Peyer's patch (tissue), 4 donors: ENCODE results near the gene ARPIN. TPM values are rescaled to one million over a fixed set of nuclear protein-coding genes. Genes with fewer than 3 reads are reported as not detected.
"Not testable (repeated sequence)": the region's sequence is repeated elsewhere in the genome, so short reads cannot be mapped to it uniquely, and the experiment has no call there.

Experiments
- DNase-seq, 3 donors: peaks; one replicate each; pipeline ENCODE4 v3.0.0-alpha.2; 2017 to 2019
- H3K27ac ChIP-seq, 4 donors: fragments of 200-600 bp; sonication (generic); one replicate each; pipeline ENCODE4 v1.5.1; 2016 to 2019
- H3K27me3 ChIP-seq, 2 donors: fragments of 200-600 bp; sonication (generic); one replicate each; pipeline ENCODE4 v1.5.1; 2019
- H3K36me3 ChIP-seq, 3 donors: fragments of 200-600 bp; sonication (generic); one replicate each; pipeline ENCODE4 v1.5.1; 2016 to 2019
- H3K4me1 ChIP-seq, 4 donors: fragments of 200-600 bp; sonication (generic); one replicate each; pipeline ENCODE4 v1.5.1; 2016 to 2019
- H3K4me3 ChIP-seq, 4 donors: fragments of 200-600 bp; sonication (generic); 1 replicate in 3 of 4; 2 replicates in 1 of 4; pipeline ENCODE4 v1.5.1; 2016 to 2019; ENCODE audit warnings: mild to moderate bottlenecking in 1 of 4
- H3K9me3 ChIP-seq, 4 donors: fragments of 200-600 bp; sonication (generic); one replicate each; pipeline ENCODE4 v1.5.1; 2016 to 2019; ENCODE audit warnings: mild to moderate bottlenecking in 1 of 4
- CTCF ChIP-seq, 6 experiments: fragments of 450-650 bp in 4 of 6; fragments of 200-600 bp in 2 of 6; sonication (generic) in 1 of 6; IDR thresholded peaks; one replicate each; pipeline ENCODE4 v1.5.1; 2017 to 2019; ENCODE audit warnings: antibody characterized with exemption in 6 of 6, mild to moderate bottlenecking in 3 of 6, moderate library complexity in 1 of 6
- POLR2A ChIP-seq, 2 donors: fragments of 450-650 bp; IDR thresholded peaks; one replicate each; pipeline ENCODE4 v1.5.1; 2017; ENCODE audit warnings: antibody characterized with exemption in 2 of 2, mild to moderate bottlenecking in 2 of 2, moderate library complexity in 2 of 2
- total RNA-seq, 4 donors: library from RNA; depleted of rRNA; stranded (reverse); fragments of >200 nt; gene quantifications; one replicate each; pipeline ENCODE4 v1.1.0, GENCODE V29; 2016

The ARPIN gene
- total RNA-seq, result 10 to 100 TPM; 20.6 to 60.4 (median 50.7) TPM

GRCh38 chr15:89912674-89913396, at the start of gene ARPIN:
ARPIN (minus strand) TSS chr15:89912952; CDS start chr15:89912835, 117 bp downstream.
- H3K4me3 ChIP-seq, result peak within 1 kb of the TSS; percentile 45 to 95 (median 70)
- no peaks in the 10 kb centered on the region for H3K27me3 ChIP-seq
- H3K9me3 ChIP-seq, result no peaks in the 10 kb centered on the region
- peak within 1 kb of the TSS; percentile 70 to 97 (median 89) for H3K27ac ChIP-seq
- TF ChIP-seq CTCF (IDR thresholded peaks at IDR 0.05) (peak in 1 of 6 experiments; percentile 15), POLR2A (IDR thresholded peaks at IDR 0.05) (no peak)
- H3K4me1 ChIP-seq, result peaks cover 0 to 15% (median 2%) of the 10 kb centered on the region in 4 donors
- DNase-seq, result peak in 2 of 3 donors; percentile 71 to 80
- peaks cover 0 to 12% (median 0%) of the 10 kb centered on the region in 3 donors for H3K36me3 ChIP-seq

GRCh38 chr15:89958107-89958805, 45.5 kb upstream of the ARPIN start:
- Histone ChIP-seq H3K4me1 (no peaks in the 10 kb centered on the region), H3K9me3 (no peaks in the 10 kb centered on the region), H3K27me3 (no peaks in the 10 kb centered on the region), H3K27ac (peak overlapping the region in 2 of 4 donors; percentile 20 to 24), H3K4me3 (no peak overlapping the region), H3K36me3 (no peaks in the 10 kb centered on the region)
- DNase-seq, result peak in 2 of 3 donors; percentile 82 to 85
- TF ChIP-seq CTCF (IDR thresholded peaks at IDR 0.05), result no peak
- TF ChIP-seq POLR2A (IDR thresholded peaks at IDR 0.05), result no peak

GRCh38 chr15:89955449-89955998, 42.8 kb upstream of the ARPIN start:
- DNase-seq, result not testable (repeated sequence)

GRCh38 chr15:89954541-89954940, 41.8 kb upstream of the ARPIN start:
- no peak overlapping the region for H3K4me3 ChIP-seq
- no peak for DNase-seq
- TF ChIP-seq CTCF (IDR thresholded peaks at IDR 0.05), result no peak
- TF ChIP-seq POLR2A (IDR thresholded peaks at IDR 0.05), result no peak
- no peaks in the 10 kb centered on the region for H3K4me1 ChIP-seq
- no peaks in the 10 kb centered on the region for H3K36me3 ChIP-seq
- no peaks in the 10 kb centered on the region for H3K9me3 ChIP-seq
- H3K27ac ChIP-seq, result no peak overlapping the region
- H3K27me3 ChIP-seq, result no peaks in the 10 kb centered on the region

More at GRCh38 chr15:89955449-89955998, 42.8 kb upstream of the ARPIN start:
- H3K4me3 ChIP-seq, H3K27ac ChIP-seq, H3K27me3 ChIP-seq, H3K9me3 ChIP-seq, H3K36me3 ChIP-seq, H3K4me1 ChIP-seq: not testable (repeated sequence)

GRCh38 chr15:89948796-89949195, 36.0 kb upstream of the ARPIN start:
- Histone ChIP-seq H3K27me3 (no peaks in the 10 kb centered on the region), H3K4me3 (no peak overlapping the region), H3K9me3 (no peaks in the 10 kb centered on the region), H3K27ac (no peak overlapping the region), H3K4me1 (peaks cover 0 to 4% (median 2%) of the 10 kb centered on the region in 4 donors), H3K36me3 (no peaks in the 10 kb centered on the region)
- no peak for DNase-seq
- TF ChIP-seq CTCF (IDR thresholded peaks at IDR 0.05) (no peak), POLR2A (IDR thresholded peaks at IDR 0.05) (no peak)

- no peaks in the 10 kb centered on the region for H3K9me3 ChIP-seq
- DNase-seq, result no peak
- no peak overlapping the region for H3K27ac ChIP-seq
These were observed 34.6 kb upstream of the ARPIN start for GRCh38 chr15:89947385-89947784.

More at GRCh38 chr15:89947385-89947784, 34.6 kb upstream of the ARPIN start:
- TF ChIP-seq CTCF (IDR thresholded peaks at IDR 0.05) (no peak), POLR2A (IDR thresholded peaks at IDR 0.05) (no peak)
- H3K4me1 ChIP-seq, result peaks cover 0 to 4% (median 2%) of the 10 kb centered on the region in 4 donors
- H3K36me3 ChIP-seq, result no peaks in the 10 kb centered on the region
- no peaks in the 10 kb centered on the region for H3K27me3 ChIP-seq
- no peak overlapping the region for H3K4me3 ChIP-seq
